ENCODE data around the gene PA2G4.

Gene PA2G4

GRCh38 chr12:56107242-56107641, 2.9 kb downstream of the PA2G4 start:
- Histone ChIP-seq H3K4me2 (ENCODE audit: low read length) (no peak overlapping the region), H3K27ac (ENCODE audit: low read length) (no peak overlapping the region), H3K27me3 (ENCODE audit: low read depth, low read length) (no peaks in the 10 kb centered on the region), H3K4me3 (ENCODE audit: low read length) (no peak overlapping the region), H3K4me1 (ENCODE audit: low read length) (peaks cover 19% of the 10 kb centered on the region), H3K9me3 (ENCODE audit: insufficient read depth, low read length) (no peaks in the 10 kb centered on the region), H2AFZ (ENCODE audit: low read depth, low read length) (no peak overlapping the region), H3K79me2 (ENCODE audit: low read length) (peaks cover 53% of the 10 kb centered on the region), H4K20me1 (ENCODE audit: insufficient read depth, low read length) (peaks cover 12% of the 10 kb centered on the region), H3K36me3 (replicated peaks; ENCODE audit: low read depth, low read length) (peaks cover 57% of the 10 kb centered on the region), H3K9ac (ENCODE audit: low read length) (no peak overlapping the region)
- no peak for TF ChIP-seq EZH2phosphoT487 (IDR thresholded peaks at IDR 0.05; ENCODE audit: low read depth)
- TF ChIP-seq, protein P1, sequence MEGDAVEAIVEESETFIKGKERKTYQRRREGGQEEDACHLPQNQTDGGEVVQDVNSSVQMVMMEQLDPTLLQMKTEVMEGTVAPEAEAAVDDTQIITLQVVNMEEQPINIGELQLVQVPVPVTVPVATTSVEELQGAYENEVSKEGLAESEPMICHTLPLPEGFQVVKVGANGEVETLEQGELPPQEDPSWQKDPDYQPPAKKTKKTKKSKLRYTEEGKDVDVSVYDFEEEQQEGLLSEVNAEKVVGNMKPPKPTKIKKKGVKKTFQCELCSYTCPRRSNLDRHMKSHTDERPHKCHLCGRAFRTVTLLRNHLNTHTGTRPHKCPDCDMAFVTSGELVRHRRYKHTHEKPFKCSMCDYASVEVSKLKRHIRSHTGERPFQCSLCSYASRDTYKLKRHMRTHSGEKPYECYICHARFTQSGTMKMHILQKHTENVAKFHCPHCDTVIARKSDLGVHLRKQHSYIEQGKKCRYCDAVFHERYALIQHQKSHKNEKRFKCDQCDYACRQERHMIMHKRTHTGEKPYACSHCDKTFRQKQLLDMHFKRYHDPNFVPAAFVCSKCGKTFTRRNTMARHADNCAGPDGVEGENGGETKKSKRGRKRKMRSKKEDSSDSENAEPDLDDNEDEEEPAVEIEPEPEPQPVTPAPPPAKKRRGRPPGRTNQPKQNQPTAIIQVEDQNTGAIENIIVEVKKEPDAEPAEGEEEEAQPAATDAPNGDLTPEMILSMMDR (IDR thresholded peaks at IDR 0.05; ENCODE audit: low read depth, low read length) = no peak

DNA sequence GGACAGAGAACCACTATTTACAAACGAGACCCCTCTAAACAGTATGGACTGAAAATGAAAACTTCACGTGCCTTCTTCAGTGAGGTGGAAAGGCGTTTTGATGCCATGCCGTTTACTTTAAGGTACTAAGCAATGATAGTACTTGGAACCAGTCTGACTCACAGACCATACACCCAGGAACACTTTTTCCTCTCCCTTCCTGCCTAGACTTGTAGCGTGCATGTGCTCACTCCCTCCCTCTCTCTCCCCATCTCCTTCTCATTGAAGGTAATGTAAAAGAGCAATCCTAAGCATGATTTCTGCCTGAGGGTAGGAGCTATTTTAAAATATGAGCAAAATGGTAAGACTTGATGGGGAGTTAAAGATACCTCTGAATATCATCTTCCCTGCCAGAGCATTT, 6.2 kb downstream of the PA2G4 start:
- TF ChIP-seq EZH2phosphoT487 (IDR thresholded peaks at IDR 0.05; ENCODE audit: low read depth) = no peak
- TF ChIP-seq, protein P1 (IDR thresholded peaks at IDR 0.05; ENCODE audit: low read depth, low read length) = no peak
- H3K79me2 ChIP-seq (ENCODE audit: low read length) = peaks cover 29% of the 10 kb centered on the region
- H3K9ac ChIP-seq (ENCODE audit: low read length) = no peak overlapping the region
- peaks cover 14% of the 10 kb centered on the region for H3K4me1 ChIP-seq (ENCODE audit: low read length)
- no peak overlapping the region for H3K4me3 ChIP-seq (ENCODE audit: low read length)
- H3K4me2 ChIP-seq (ENCODE audit: low read length) = no peak overlapping the region
- no peak overlapping the region for H3K27ac ChIP-seq (ENCODE audit: low read length)
- H3K9me3 ChIP-seq (ENCODE audit: insufficient read depth, low read length) = no peaks in the 10 kb centered on the region
- peaks cover 64% of the 10 kb centered on the region for H3K36me3 ChIP-seq (replicated peaks; ENCODE audit: low read depth, low read length)
- no peaks in the 10 kb centered on the region for H3K27me3 ChIP-seq (ENCODE audit: low read depth, low read length)
- H4K20me1 ChIP-seq (ENCODE audit: insufficient read depth, low read length) = peaks cover 9% of the 10 kb centered on the region
- H2AFZ ChIP-seq (ENCODE audit: low read depth, low read length) = no peak overlapping the region

DNA sequence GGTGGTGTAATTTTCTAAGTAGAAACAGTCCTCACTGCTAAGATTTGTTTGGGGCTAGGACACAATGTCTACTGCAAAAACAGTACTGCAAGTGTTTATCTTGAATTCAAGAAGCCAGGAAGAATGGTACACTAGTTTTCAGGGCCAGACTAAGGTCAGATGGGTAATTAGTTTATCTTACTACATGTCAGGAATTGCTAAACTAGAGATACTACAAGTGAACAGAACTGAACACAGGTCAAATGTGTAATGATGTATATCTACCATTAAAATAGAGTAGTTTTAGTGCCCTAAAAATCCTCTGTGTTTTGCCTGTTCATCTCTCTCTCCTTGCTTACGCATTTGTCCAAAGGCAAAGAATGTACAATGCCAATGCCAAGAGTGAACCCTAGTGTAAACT, 9.7 kb downstream of the PA2G4 start:
- H3K79me2 ChIP-seq (ENCODE audit: low read length) = peaks cover 19% of the 10 kb centered on the region
- H3K4me3 ChIP-seq (ENCODE audit: low read length) = no peak overlapping the region
- peaks cover 44% of the 10 kb centered on the region for H3K36me3 ChIP-seq (replicated peaks; ENCODE audit: low read depth, low read length)
- no peak overlapping the region; the same call in 1 of the 2 replicates for H3K27ac ChIP-seq (ENCODE audit: low read length)
- H4K20me1 ChIP-seq (ENCODE audit: insufficient read depth, low read length) = no peaks in the 10 kb centered on the region
- H3K9ac ChIP-seq (ENCODE audit: low read length) = no peak overlapping the region
- no peaks in the 10 kb centered on the region for H3K27me3 ChIP-seq (ENCODE audit: low read depth, low read length)
- no peaks in the 10 kb centered on the region for H3K9me3 ChIP-seq (ENCODE audit: insufficient read depth, low read length)
- no peak overlapping the region for H3K4me2 ChIP-seq (ENCODE audit: low read length)
- no peak for TF ChIP-seq EZH2phosphoT487 (IDR thresholded peaks at IDR 0.05; ENCODE audit: low read depth)
- TF ChIP-seq, protein P1 (IDR thresholded peaks at IDR 0.05; ENCODE audit: low read depth, low read length) = no peak
- peaks cover 10% of the 10 kb centered on the region for H3K4me1 ChIP-seq (ENCODE audit: low read length)
- H2AFZ ChIP-seq (ENCODE audit: low read depth, low read length) = no peak overlapping the region

DNA sequence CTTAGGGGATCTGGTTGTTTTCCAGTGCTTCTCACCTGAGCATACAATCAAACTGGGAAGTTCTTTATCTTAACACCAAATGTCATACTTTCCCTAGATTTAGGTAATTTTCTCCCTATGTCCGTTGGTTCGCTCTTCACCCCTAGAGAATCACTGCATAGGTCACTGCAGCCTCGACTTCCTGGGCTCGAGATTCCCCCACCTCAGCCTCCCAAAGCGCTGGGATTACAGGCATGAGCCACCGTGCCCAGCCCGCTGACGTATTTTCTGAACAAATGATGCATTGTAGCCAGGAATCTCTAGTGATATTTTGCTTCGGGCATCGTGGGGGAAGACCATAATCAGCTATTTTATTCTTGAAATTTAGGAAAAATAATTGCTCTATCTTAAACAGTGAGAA, 11.0 kb downstream of the PA2G4 start:
- H3K36me3 ChIP-seq (replicated peaks; ENCODE audit: low read depth, low read length) = peaks cover 36% of the 10 kb centered on the region
- H3K27ac ChIP-seq (ENCODE audit: low read length) = peak overlapping the region; percentile 87

More for the DNA sequence above, 11.0 kb downstream of the PA2G4 start:
- Histone ChIP-seq H3K4me2 (ENCODE audit: low read length) (peak overlapping the region; percentile 71), H3K9ac (ENCODE audit: low read length) (peak overlapping the region; percentile 96), H3K27me3 (ENCODE audit: low read depth, low read length) (no peaks in the 10 kb centered on the region), H3K9me3 (ENCODE audit: insufficient read depth, low read length) (no peaks in the 10 kb centered on the region), H3K79me2 (ENCODE audit: low read length) (peaks cover 21% of the 10 kb centered on the region), H3K4me1 (ENCODE audit: low read length) (peaks cover 18% of the 10 kb centered on the region), H2AFZ (ENCODE audit: low read depth, low read length) (0 out of 2 replicates have a peak overlapping the region, but pooled peaks have one; percentile 45), H4K20me1 (ENCODE audit: insufficient read depth, low read length) (no peaks in the 10 kb centered on the region), H3K4me3 (ENCODE audit: low read length) (peak overlapping the region; percentile 89)
- TF ChIP-seq EZH2phosphoT487 (IDR thresholded peaks at IDR 0.05; ENCODE audit: low read depth) = no peak
- TF ChIP-seq, protein P1 (IDR thresholded peaks at IDR 0.05; ENCODE audit: low read depth, low read length) = no peak

Measured in OCI-LY3 (cell line).